Natural killer cell (primary cell): Measurements from ENCODE around the gene P2RY6. TPM values are rescaled to one million over a fixed set of nuclear protein-coding genes. Genes with fewer than 3 reads are reported as not detected.

ENCODE experiments used
- ATAC-seq, 3 donors: fragments of 150-1000 bp in 2 of 3; fragments of 200-7000 bp in 1 of 3; cut with Tn5 transposase; 1 replicate in 1 of 3; 2 replicates in 2 of 3; pipeline ENCODE4 v1.10.0; 2021; ENCODE audit warnings: mild to moderate bottlenecking in 2 of 3, moderate library complexity in 2 of 3
- DNase-seq, 2 donors: peaks; one replicate each; pipeline versions ENCODE4 v3.0.0 to v3.0.0-alpha.2; 2013 to 2021; ENCODE audit warnings: mixed read lengths in 1 of 2
- H3K27ac ChIP-seq: one replicate; pipeline ENCODE4 v1.5.1; 2013; ENCODE audit warnings: mild to moderate bottlenecking, low read length
- H3K27me3 ChIP-seq: one replicate; pipeline ENCODE4 v1.6.1; 2013; ENCODE audit warnings: low read length; ENCODE audit not compliant: control insufficient read depth, insufficient read depth
- H3K36me3 ChIP-seq: one replicate; pipeline ENCODE4 v1.6.1; 2013; ENCODE audit warnings: low read length; ENCODE audit not compliant: control insufficient read depth, insufficient read depth
- H3K4me1 ChIP-seq: one replicate; pipeline ENCODE4 v1.6.1; 2013; ENCODE audit warnings: low read length; ENCODE audit not compliant: control insufficient read depth, insufficient read depth
- H3K4me3 ChIP-seq: one replicate; pipeline ENCODE4 v1.5.1; 2013; ENCODE audit warnings: low read length
- H3K9me3 ChIP-seq: one replicate; pipeline ENCODE4 v1.6.1; 2013; ENCODE audit warnings: low read length; ENCODE audit not compliant: control insufficient read depth, insufficient read depth
- H3K27ac Mint-ChIP-seq, 2 donors: one replicate each; pipeline ENCODE4 v1.8.0; 2022; ENCODE audit warnings: mild to moderate bottlenecking in 2 of 2, mixed read lengths in 2 of 2, moderate library complexity in 1 of 2
- H3K27me3 Mint-ChIP-seq, 2 donors: one replicate each; pipeline ENCODE4 v1.8.0; 2022; ENCODE audit warnings: low read depth in 2 of 2, mixed read lengths in 2 of 2
- H3K36me3 Mint-ChIP-seq: one replicate; pipeline ENCODE4 v1.8.0; 2022; ENCODE audit warnings: mixed read lengths
- H3K4me1 Mint-ChIP-seq, 2 donors: one replicate each; pipeline ENCODE4 v1.8.0; 2022; ENCODE audit warnings: mixed read lengths in 2 of 2
- H3K4me3 Mint-ChIP-seq: one replicate; pipeline ENCODE4 v1.8.0; 2022; ENCODE audit warnings: mild to moderate bottlenecking, moderate library complexity, mixed read lengths
- H3K9me3 Mint-ChIP-seq, 2 donors: one replicate each; pipeline ENCODE4 v1.8.0; 2022; ENCODE audit warnings: mixed read lengths in 2 of 2
- CTCF ChIP-seq: fragments of 200-600 bp; IDR thresholded peaks from one replicate; pipeline ENCODE4 v1.8.0; 2022; ENCODE audit warnings: antibody characterized with exemption
- WGBS: methylation state at CpG from one replicate; pipeline ENCODE4 v1.1.7; 2013; ENCODE audit warnings: missing lambda C conversion rate; ENCODE audit not compliant: insufficient coverage; 5-methylcytosine and 5-hydroxymethylcytosine counted together
- intact Hi-C: fragments of 100-400 bp; cut with micrococcal nuclease; formaldehyde crosslinking; loops from one replicate; pipeline ENCODE4 v1.14.2; 2022
- total RNA-seq, 4 donors: library from RNA; stranded (reverse); fragments of 120-200 nt in 1 of 4; gene quantifications; one replicate each; pipeline versions ENCODE4 v1.2.3 to v1.2.4, GENCODE V29; 2013 to 2022

P2RY6 gene
- total RNA-seq, 3 donors from 2014 or later (not counting 1 experiment from before 2014, with no cell fraction given) = 0.24 to 0.40 TPM; not detected in 1

DNA sequence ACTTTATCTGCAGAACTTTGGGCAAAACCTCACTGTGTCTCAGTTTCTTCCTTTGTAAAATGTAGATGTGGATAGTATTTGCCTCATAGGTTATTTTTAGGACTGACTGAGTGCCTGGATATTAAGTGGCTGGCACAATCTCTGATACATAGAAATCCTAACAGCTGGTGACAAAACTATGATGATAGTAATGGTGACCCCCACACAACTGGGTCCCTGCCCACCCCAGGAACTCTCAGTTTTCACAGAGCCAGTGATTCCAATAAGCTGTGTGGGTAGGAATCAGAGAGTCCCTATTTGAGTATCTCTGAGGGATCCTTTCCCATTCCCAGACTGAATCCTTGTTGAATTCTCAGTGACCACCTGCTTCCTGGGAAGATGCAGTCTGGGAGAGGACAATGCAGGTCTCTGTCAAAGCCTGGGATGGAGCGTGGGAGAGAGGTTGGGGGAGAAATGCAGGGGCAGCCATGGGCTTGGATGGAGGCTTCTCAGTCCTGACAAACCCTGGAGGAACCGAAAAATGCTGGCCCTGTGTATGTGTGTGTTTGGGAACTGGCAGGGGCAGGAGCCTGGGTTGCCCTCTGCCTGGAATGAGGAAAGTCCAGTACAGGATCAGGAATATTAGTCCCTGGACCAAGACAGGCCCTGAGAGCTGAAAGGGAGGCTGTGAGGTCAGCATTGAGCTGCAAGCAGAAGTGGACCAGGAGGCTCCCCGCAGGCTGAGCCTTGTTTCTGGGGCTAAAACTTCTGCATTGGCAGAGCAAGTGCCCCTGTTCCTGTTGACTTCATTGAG is 6.1 kb upstream of the P2RY6 start:
- no peak for DNase-seq
- Mint-ChIP-seq H3K27ac (no peak overlapping the region), H3K36me3 (no peaks in the 10 kb centered on the region), H3K4me1 (no peaks in the 10 kb centered on the region), H3K9me3 (no peaks in the 10 kb centered on the region), H3K4me3 (no peak overlapping the region), H3K27me3 (peaks cover 32 to 45% of the 10 kb centered on the region in 2 donors)
- peaks cover 5% of the 10 kb centered on the region for H3K27me3 ChIP-seq
- ATAC-seq = no peak
- TF ChIP-seq CTCF = no peak
- no peaks in the 10 kb centered on the region for H3K9me3 ChIP-seq
- WGBS = 85% methylated on average over 3 of the region's 3 CpGs
- intact Hi-C loops = no loop called here
- H3K27ac ChIP-seq = no peak overlapping the region
- peaks cover 14% of the 10 kb centered on the region for H3K4me1 ChIP-seq
- no peak overlapping the region for H3K4me3 ChIP-seq
- no peaks in the 10 kb centered on the region for H3K36me3 ChIP-seq

GRCh38 chr11:73266646-73267020 is 5.5 kb upstream of the P2RY6 start:
- H3K36me3 ChIP-seq = no peaks in the 10 kb centered on the region
- no peak overlapping the region for H3K27ac Mint-ChIP-seq
- H3K27me3 ChIP-seq = peaks cover 5% of the 10 kb centered on the region
- no peak overlapping the region for H3K4me3 ChIP-seq
- no peak overlapping the region for H3K27ac ChIP-seq
- no peak for ATAC-seq
- peaks cover 32 to 45% of the 10 kb centered on the region in 2 donors for H3K27me3 Mint-ChIP-seq
- no peaks in the 10 kb centered on the region for H3K36me3 Mint-ChIP-seq
- no peak overlapping the region for H3K4me3 Mint-ChIP-seq
- WGBS = 89% methylated on average over 4 of the region's 4 CpGs
- no peak for DNase-seq
- H3K9me3 ChIP-seq = no peaks in the 10 kb centered on the region
- H3K9me3 Mint-ChIP-seq = no peaks in the 10 kb centered on the region
- intact Hi-C loops = no loop called here
- peaks cover 14% of the 10 kb centered on the region for H3K4me1 ChIP-seq
- H3K4me1 Mint-ChIP-seq = no peaks in the 10 kb centered on the region
- TF ChIP-seq CTCF = no peak

- Histone ChIP-seq H3K4me3 (no peak overlapping the region), H3K27ac (no peak overlapping the region), H3K9me3 (no peaks in the 10 kb centered on the region), H3K27me3 (peaks cover 5% of the 10 kb centered on the region), H3K4me1 (peaks cover 14% of the 10 kb centered on the region), H3K36me3 (no peaks in the 10 kb centered on the region)
- Mint-ChIP-seq H3K4me3 (no peak overlapping the region), H3K36me3 (no peaks in the 10 kb centered on the region), H3K4me1 (no peaks in the 10 kb centered on the region), H3K27me3 (peaks cover 32 to 39% of the 10 kb centered on the region in 2 donors), H3K9me3 (no peaks in the 10 kb centered on the region), H3K27ac (no peak overlapping the region)
- intact Hi-C loops = no loop called here
- no peak for ATAC-seq
- TF ChIP-seq CTCF = no peak
- DNase-seq = no peak
- WGBS = 77% methylated on average over 3 of the region's 3 CpGs
Observed at GRCh38 chr11:73267122-73267846, 4.9 kb upstream of the P2RY6 start.
